Measurements from ENCODE around the gene TAOK2.
"Not testable (repeated sequence)": the region's sequence is repeated elsewhere in the genome, so short reads cannot be mapped to it uniquely, and the experiment has no call there.

The TAOK2 gene

GRCh38 chr16:30016555-30017276, 43.0 kb downstream of the TAOK2 start:
- DNase-seq (ENCODE audit: low read depth in 1 of 2, low spot score in 1 of 2): no peak
- in situ Hi-C loops (cut with HindIII; ENCODE audit: low pct_unique_long_range_greater_than_20kb, low sequenced_read_pairs): no loop called here
- TF ChIP-seq JUND (IDR thresholded peaks at IDR 0.05; ENCODE audit: low read depth): no peak

- no peak for TF ChIP-seq JUND (IDR thresholded peaks at IDR 0.05; ENCODE audit: low read depth)
- in situ Hi-C loops (cut with HindIII; ENCODE audit: low pct_unique_long_range_greater_than_20kb, low sequenced_read_pairs): no loop called here
- no peak for DNase-seq (ENCODE audit: low read depth in 1 of 2, low spot score in 1 of 2)
These were observed 43.6 kb downstream of the TAOK2 start for GRCh38 chr16:30017277-30017656.

GRCh38 chr16:30017937-30018336, 44.3 kb downstream of the TAOK2 start:
- DNase-seq (ENCODE audit: low read depth in 1 of 2, low spot score in 1 of 2); in situ Hi-C loops (cut with HindIII; ENCODE audit: low pct_unique_long_range_greater_than_20kb, low sequenced_read_pairs): not testable (repeated sequence)

- DNase-seq (ENCODE audit: low read depth in 1 of 2, low spot score in 1 of 2): no peak
- in situ Hi-C loops (cut with HindIII; ENCODE audit: low pct_unique_long_range_greater_than_20kb, low sequenced_read_pairs): no loop called here
- no peak for TF ChIP-seq JUND (IDR thresholded peaks at IDR 0.05; ENCODE audit: low read depth)
These were observed 45.1 kb downstream of the TAOK2 start for GRCh38 chr16:30018731-30019158.

GRCh38 chr16:30022887-30023286, 49.2 kb downstream of the TAOK2 start, which contains the start of gene C16orf92:
TSS of gene C16orf92 (plus strand) at chr16:30023198. CDS start at chr16:30023341, 143 bp downstream.
- no peak for DNase-seq (ENCODE audit: low read depth in 1 of 2, low spot score in 1 of 2)
- in situ Hi-C loops (cut with HindIII; ENCODE audit: low pct_unique_long_range_greater_than_20kb, low sequenced_read_pairs): no loop called here
- TF ChIP-seq JUND (IDR thresholded peaks at IDR 0.05; ENCODE audit: low read depth): no peak

GRCh38 chr16:30023586-30023985, 49.9 kb downstream of the TAOK2 start:
- in situ Hi-C loops (cut with HindIII; ENCODE audit: low pct_unique_long_range_greater_than_20kb, low sequenced_read_pairs): no loop called here
- TF ChIP-seq JUND (IDR thresholded peaks at IDR 0.05; ENCODE audit: low read depth): no peak
- no peak for DNase-seq (ENCODE audit: low read depth in 1 of 2, low spot score in 1 of 2)

GRCh38 chr16:30024451-30024850, 50.8 kb downstream of the TAOK2 start:
- no peak for DNase-seq (ENCODE audit: low read depth in 1 of 2, low spot score in 1 of 2)
- no peak for TF ChIP-seq JUND (IDR thresholded peaks at IDR 0.05; ENCODE audit: low read depth)
- in situ Hi-C loops (cut with HindIII; ENCODE audit: low pct_unique_long_range_greater_than_20kb, low sequenced_read_pairs): no loop called here

- in situ Hi-C loops (cut with HindIII; ENCODE audit: low pct_unique_long_range_greater_than_20kb, low sequenced_read_pairs): no loop called here
- no peak for TF ChIP-seq JUND (IDR thresholded peaks at IDR 0.05; ENCODE audit: low read depth)
- DNase-seq (ENCODE audit: low read depth in 1 of 2, low spot score in 1 of 2): no peak
These were observed 51.5 kb downstream of the TAOK2 start for GRCh38 chr16:30025156-30025555.

- TF ChIP-seq JUND (IDR thresholded peaks at IDR 0.05; ENCODE audit: low read depth): no peak
- no peak for DNase-seq (ENCODE audit: low read depth in 1 of 2, low spot score in 1 of 2)
- in situ Hi-C loops (cut with HindIII; ENCODE audit: low pct_unique_long_range_greater_than_20kb, low sequenced_read_pairs): no loop called here
These were observed 51.9 kb downstream of the TAOK2 start for GRCh38 chr16:30025574-30025973.

- no peak for TF ChIP-seq JUND (IDR thresholded peaks at IDR 0.05; ENCODE audit: low read depth)
- in situ Hi-C loops (cut with HindIII; ENCODE audit: low pct_unique_long_range_greater_than_20kb, low sequenced_read_pairs): no loop called here
These were observed 52.8 kb downstream of the TAOK2 start for GRCh38 chr16:30026449-30026848.

GRCh38 chr16:30027588-30028437, 54.1 kb downstream of the TAOK2 start:
- no peak for DNase-seq (ENCODE audit: low read depth in 1 of 2, low spot score in 1 of 2)
- no peak for TF ChIP-seq JUND (IDR thresholded peaks at IDR 0.05; ENCODE audit: low read depth)
- in situ Hi-C loops (cut with HindIII; ENCODE audit: low pct_unique_long_range_greater_than_20kb, low sequenced_read_pairs): no loop called here

More at GRCh38 chr16:30026449-30026848, 52.8 kb downstream of the TAOK2 start:
- no peak for DNase-seq (ENCODE audit: low read depth in 1 of 2, low spot score in 1 of 2)

GRCh38 chr16:30028438-30029076, 54.9 kb downstream of the TAOK2 start:
- in situ Hi-C loops (cut with HindIII; ENCODE audit: low pct_unique_long_range_greater_than_20kb, low sequenced_read_pairs): no loop called here
- TF ChIP-seq JUND (IDR thresholded peaks at IDR 0.05; ENCODE audit: low read depth): no peak
- peak; percentile 19 to 66 for DNase-seq (ENCODE audit: low read depth in 1 of 2, low spot score in 1 of 2)

All from T47D (cell line).